ENCODE results near the gene GALNT14. TPM values are rescaled to one million over a fixed set of nuclear protein-coding genes. Genes with fewer than 3 reads are reported as not detected.

Gene GALNT14
- total RNA-seq, 1 experiment from 2014 or later, result 6.0 TPM

DNA sequence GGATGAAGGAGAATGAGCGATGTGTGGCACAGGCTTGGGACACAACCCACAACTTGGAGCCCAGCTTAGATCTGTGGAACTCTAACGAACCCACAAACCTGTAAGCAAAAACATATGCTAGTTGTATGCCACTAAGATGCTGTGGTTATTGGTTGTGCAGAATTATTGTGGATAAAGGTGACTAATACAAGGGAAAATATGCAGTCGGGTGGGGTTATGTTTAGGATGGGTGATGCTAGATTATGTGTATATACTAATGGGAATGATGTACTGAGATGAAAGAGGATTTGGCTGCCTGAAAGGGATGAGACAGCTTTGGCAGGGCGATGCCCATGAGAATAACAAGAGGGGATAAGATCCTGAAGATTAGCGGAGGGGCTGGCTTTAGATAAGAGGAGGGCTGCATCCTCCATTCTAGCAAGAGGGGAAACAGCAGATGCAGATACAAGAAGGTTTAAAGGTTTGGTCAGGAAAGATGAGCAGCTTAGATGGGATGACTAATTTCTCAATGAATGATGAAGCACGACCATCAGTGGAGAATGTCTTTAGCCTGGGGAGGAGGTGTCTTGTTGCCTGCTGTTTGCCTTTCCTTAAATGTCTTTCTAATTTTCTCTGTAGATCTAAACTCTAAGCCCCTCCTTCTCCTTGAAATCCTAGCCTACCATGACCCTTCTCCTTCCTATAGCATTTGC lies 49.6 kb downstream of the GALNT14 start:
- ChIA-PET POLR2A (no interaction called here), CTCF (interaction anchor here (1.4 to 4.5 kb wide), 9 partner anchors 9 to 377 kb away, joined by 3 to 58 read pairs (median 10); partner anchors contain the start of gene GALNT14)
- no peak overlapping the region for H3K27ac Mint-ChIP-seq
- no peaks in the 10 kb centered on the region for H3K4me1 Mint-ChIP-seq
- DNase-seq (ENCODE audit: low spot score), result no peak
- H3K4me3 Mint-ChIP-seq, result no peak overlapping the region
- H3K9me3 Mint-ChIP-seq, result no peaks in the 10 kb centered on the region
- no peaks in the 10 kb centered on the region for H3K36me3 Mint-ChIP-seq
- TF ChIP-seq, protein P1, sequence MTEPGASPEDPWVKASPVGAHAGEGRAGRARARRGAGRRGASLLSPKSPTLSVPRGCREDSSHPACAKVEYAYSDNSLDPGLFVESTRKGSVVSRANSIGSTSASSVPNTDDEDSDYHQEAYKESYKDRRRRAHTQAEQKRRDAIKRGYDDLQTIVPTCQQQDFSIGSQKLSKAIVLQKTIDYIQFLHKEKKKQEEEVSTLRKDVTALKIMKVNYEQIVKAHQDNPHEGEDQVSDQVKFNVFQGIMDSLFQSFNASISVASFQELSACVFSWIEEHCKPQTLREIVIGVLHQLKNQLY (CRISPR knock-in tag; IDR thresholded peaks at IDR 0.05), result no peak
- TF ChIP-seq NR1H2 (CRISPR knock-in tag; IDR thresholded peaks at IDR 0.05), result no peak
- TF ChIP-seq, protein P2, sequence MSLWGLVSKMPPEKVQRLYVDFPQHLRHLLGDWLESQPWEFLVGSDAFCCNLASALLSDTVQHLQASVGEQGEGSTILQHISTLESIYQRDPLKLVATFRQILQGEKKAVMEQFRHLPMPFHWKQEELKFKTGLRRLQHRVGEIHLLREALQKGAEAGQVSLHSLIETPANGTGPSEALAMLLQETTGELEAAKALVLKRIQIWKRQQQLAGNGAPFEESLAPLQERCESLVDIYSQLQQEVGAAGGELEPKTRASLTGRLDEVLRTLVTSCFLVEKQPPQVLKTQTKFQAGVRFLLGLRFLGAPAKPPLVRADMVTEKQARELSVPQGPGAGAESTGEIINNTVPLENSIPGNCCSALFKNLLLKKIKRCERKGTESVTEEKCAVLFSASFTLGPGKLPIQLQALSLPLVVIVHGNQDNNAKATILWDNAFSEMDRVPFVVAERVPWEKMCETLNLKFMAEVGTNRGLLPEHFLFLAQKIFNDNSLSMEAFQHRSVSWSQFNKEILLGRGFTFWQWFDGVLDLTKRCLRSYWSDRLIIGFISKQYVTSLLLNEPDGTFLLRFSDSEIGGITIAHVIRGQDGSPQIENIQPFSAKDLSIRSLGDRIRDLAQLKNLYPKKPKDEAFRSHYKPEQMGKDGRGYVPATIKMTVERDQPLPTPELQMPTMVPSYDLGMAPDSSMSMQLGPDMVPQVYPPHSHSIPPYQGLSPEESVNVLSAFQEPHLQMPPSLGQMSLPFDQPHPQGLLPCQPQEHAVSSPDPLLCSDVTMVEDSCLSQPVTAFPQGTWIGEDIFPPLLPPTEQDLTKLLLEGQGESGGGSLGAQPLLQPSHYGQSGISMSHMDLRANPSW (CRISPR knock-in tag; conservative IDR thresholded peaks at IDR 0.05; ENCODE audit: low read depth), result no peak
- no peak for TF ChIP-seq SP1 (CRISPR knock-in tag; conservative IDR thresholded peaks at IDR 0.05)
- TF ChIP-seq, protein P3, sequence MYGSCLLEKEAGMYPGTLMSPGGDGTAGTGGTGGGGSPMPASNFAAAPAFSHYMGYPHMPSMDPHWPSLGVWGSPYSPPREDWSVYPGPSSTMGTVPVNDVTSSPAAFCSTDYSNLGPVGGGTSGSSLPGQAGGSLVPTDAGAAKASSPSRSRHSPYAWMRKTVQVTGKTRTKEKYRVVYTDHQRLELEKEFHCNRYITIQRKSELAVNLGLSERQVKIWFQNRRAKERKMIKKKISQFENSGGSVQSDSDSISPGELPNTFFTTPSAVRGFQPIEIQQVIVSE (CRISPR knock-in tag; IDR thresholded peaks at IDR 0.05; ENCODE audit: borderline replicate concordance), result no peak
- TF ChIP-seq NR3C1 (CRISPR knock-in tag; conservative IDR thresholded peaks at IDR 0.05; ENCODE audit: low read depth), result no peak
- TF ChIP-seq ZBTB21 (CRISPR knock-in tag; IDR thresholded peaks at IDR 0.05; ENCODE audit: borderline replicate concordance), result no peak
- no peak for TF ChIP-seq HMGA2 (CRISPR knock-in tag; IDR thresholded peaks at IDR 0.05)
- TF ChIP-seq, protein P4, sequence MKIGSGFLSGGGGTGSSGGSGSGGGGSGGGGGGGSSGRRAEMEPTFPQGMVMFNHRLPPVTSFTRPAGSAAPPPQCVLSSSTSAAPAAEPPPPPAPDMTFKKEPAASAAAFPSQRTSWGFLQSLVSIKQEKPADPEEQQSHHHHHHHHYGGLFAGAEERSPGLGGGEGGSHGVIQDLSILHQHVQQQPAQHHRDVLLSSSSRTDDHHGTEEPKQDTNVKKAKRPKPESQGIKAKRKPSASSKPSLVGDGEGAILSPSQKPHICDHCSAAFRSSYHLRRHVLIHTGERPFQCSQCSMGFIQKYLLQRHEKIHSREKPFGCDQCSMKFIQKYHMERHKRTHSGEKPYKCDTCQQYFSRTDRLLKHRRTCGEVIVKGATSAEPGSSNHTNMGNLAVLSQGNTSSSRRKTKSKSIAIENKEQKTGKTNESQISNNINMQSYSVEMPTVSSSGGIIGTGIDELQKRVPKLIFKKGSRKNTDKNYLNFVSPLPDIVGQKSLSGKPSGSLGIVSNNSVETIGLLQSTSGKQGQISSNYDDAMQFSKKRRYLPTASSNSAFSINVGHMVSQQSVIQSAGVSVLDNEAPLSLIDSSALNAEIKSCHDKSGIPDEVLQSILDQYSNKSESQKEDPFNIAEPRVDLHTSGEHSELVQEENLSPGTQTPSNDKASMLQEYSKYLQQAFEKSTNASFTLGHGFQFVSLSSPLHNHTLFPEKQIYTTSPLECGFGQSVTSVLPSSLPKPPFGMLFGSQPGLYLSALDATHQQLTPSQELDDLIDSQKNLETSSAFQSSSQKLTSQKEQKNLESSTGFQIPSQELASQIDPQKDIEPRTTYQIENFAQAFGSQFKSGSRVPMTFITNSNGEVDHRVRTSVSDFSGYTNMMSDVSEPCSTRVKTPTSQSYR (CRISPR knock-in tag; IDR thresholded peaks at IDR 0.05), result no peak
- TF ChIP-seq ZNF396 (CRISPR knock-in tag; IDR thresholded peaks at IDR 0.05; ENCODE audit: borderline replicate concordance), result no peak
- TF ChIP-seq TEAD4 (CRISPR knock-in tag; IDR thresholded peaks at IDR 0.05), result no peak
- TF ChIP-seq, protein P5, sequence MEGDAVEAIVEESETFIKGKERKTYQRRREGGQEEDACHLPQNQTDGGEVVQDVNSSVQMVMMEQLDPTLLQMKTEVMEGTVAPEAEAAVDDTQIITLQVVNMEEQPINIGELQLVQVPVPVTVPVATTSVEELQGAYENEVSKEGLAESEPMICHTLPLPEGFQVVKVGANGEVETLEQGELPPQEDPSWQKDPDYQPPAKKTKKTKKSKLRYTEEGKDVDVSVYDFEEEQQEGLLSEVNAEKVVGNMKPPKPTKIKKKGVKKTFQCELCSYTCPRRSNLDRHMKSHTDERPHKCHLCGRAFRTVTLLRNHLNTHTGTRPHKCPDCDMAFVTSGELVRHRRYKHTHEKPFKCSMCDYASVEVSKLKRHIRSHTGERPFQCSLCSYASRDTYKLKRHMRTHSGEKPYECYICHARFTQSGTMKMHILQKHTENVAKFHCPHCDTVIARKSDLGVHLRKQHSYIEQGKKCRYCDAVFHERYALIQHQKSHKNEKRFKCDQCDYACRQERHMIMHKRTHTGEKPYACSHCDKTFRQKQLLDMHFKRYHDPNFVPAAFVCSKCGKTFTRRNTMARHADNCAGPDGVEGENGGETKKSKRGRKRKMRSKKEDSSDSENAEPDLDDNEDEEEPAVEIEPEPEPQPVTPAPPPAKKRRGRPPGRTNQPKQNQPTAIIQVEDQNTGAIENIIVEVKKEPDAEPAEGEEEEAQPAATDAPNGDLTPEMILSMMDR (IDR thresholded peaks at IDR 0.05), result no peak
- TF ChIP-seq NFYB (CRISPR knock-in tag; conservative IDR thresholded peaks at IDR 0.05; ENCODE audit: low read depth), result no peak
- TF ChIP-seq, protein P6, sequence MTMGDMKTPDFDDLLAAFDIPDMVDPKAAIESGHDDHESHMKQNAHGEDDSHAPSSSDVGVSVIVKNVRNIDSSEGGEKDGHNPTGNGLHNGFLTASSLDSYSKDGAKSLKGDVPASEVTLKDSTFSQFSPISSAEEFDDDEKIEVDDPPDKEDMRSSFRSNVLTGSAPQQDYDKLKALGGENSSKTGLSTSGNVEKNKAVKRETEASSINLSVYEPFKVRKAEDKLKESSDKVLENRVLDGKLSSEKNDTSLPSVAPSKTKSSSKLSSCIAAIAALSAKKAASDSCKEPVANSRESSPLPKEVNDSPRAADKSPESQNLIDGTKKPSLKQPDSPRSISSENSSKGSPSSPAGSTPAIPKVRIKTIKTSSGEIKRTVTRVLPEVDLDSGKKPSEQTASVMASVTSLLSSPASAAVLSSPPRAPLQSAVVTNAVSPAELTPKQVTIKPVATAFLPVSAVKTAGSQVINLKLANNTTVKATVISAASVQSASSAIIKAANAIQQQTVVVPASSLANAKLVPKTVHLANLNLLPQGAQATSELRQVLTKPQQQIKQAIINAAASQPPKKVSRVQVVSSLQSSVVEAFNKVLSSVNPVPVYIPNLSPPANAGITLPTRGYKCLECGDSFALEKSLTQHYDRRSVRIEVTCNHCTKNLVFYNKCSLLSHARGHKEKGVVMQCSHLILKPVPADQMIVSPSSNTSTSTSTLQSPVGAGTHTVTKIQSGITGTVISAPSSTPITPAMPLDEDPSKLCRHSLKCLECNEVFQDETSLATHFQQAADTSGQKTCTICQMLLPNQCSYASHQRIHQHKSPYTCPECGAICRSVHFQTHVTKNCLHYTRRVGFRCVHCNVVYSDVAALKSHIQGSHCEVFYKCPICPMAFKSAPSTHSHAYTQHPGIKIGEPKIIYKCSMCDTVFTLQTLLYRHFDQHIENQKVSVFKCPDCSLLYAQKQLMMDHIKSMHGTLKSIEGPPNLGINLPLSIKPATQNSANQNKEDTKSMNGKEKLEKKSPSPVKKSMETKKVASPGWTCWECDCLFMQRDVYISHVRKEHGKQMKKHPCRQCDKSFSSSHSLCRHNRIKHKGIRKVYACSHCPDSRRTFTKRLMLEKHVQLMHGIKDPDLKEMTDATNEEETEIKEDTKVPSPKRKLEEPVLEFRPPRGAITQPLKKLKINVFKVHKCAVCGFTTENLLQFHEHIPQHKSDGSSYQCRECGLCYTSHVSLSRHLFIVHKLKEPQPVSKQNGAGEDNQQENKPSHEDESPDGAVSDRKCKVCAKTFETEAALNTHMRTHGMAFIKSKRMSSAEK (CRISPR knock-in tag; IDR thresholded peaks at IDR 0.05; ENCODE audit: borderline replicate concordance), result no peak
- TF ChIP-seq, protein P7, sequence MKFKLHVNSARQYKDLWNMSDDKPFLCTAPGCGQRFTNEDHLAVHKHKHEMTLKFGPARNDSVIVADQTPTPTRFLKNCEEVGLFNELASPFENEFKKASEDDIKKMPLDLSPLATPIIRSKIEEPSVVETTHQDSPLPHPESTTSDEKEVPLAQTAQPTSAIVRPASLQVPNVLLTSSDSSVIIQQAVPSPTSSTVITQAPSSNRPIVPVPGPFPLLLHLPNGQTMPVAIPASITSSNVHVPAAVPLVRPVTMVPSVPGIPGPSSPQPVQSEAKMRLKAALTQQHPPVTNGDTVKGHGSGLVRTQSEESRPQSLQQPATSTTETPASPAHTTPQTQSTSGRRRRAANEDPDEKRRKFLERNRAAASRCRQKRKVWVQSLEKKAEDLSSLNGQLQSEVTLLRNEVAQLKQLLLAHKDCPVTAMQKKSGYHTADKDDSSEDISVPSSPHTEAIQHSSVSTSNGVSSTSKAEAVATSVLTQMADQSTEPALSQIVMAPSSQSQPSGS (CRISPR knock-in tag; IDR thresholded peaks at IDR 0.05; ENCODE audit: borderline replicate concordance, low read depth), result no peak
- ATAC-seq, result no peak
- H3K27me3 Mint-ChIP-seq (ENCODE audit: low read depth), result no peaks in the 10 kb centered on the region; the same call in 1 of the 2 replicates
